ENCODE measurements around the gene SLC7A1. TPM values are rescaled to one million over a fixed set of nuclear protein-coding genes. Genes with fewer than 3 reads are reported as not detected.

SLC7A1 gene
- total and polyA plus RNA-seq, 2 of the 8 experiments (the other 6 are each of a cell fraction or from before 2014, with no cell fraction given) = 26.8 to 114 TPM

GRCh38 chr13:29511980-29512379, 83.5 kb downstream of the SLC7A1 start:
- Histone ChIP-seq H4K20me1 (replicated peaks in 1 of 2; ENCODE audit: control insufficient read depth in 1 of 2, insufficient read depth in 2 of 2, low read length in 2 of 2) (peaks cover 3 to 11% of the 10 kb centered on the region in 2 experiments), H2AK5ac (ENCODE audit: low read depth, low read length) (no peak overlapping the region), H2AFZ (ENCODE audit: low read length) (no peak overlapping the region), H4K91ac (replicated peaks; ENCODE audit: insufficient read length, low read length) (no peak overlapping the region), H2BK5ac (ENCODE audit: low read depth, low read length) (no peak overlapping the region), H3K4me2 (ENCODE audit: insufficient read depth in 1 of 2, low read depth in 2 of 2, low read length in 2 of 2) (no peak overlapping the region), H3K4me1 (replicated peaks in 1 of 4; ENCODE audit: control insufficient read depth in 3 of 4, insufficient read depth in 4 of 4, low read length in 3 of 4) (no peaks in the 10 kb centered on the region), H3K23ac (ENCODE audit: insufficient read length) (no peak overlapping the region), H3K9ac (replicated peaks in 1 of 4; ENCODE audit: extremely low read depth in 1 of 4, low read depth in 3 of 4, low read length in 3 of 4) (no peak overlapping the region), H2BK15ac (ENCODE audit: low read length) (no peak overlapping the region), H3K14ac (ENCODE audit: insufficient read length) (no peak overlapping the region), H3K27ac (ENCODE audit: low read depth, low read length) (no peak overlapping the region), H2BK120ac (replicated peaks; ENCODE audit: low read depth, low read length) (no peak overlapping the region), H2BK20ac (ENCODE audit: low read length) (no peak overlapping the region), H3K18ac (ENCODE audit: extremely low read depth, low read length) (no peak overlapping the region), H3K36me3 (ENCODE audit: control insufficient read depth in 2 of 4, insufficient read depth in 4 of 4, low read length in 3 of 4) (peaks cover 4 to 41% (median 30%) of the 10 kb centered on the region in 4 experiments; a peak in 7 of 8 replicates), H3K4me3 (ENCODE audit: extremely low read depth in 1 of 4, insufficient read depth in 2 of 4, low read depth in 3 of 4, low read length in 4 of 4) (no peak overlapping the region), H3K4ac (replicated peaks; ENCODE audit: insufficient read length, low read depth, low read length) (no peak overlapping the region), H4K5ac (ENCODE audit: insufficient read length, low read depth, low read length) (no peak overlapping the region), H2BK12ac (ENCODE audit: low read depth, low read length) (no peak overlapping the region), H3K79me1 (ENCODE audit: low read depth, low read length) (no peaks in the 10 kb centered on the region; the same call in 1 of the 2 replicates), H3K79me2 (ENCODE audit: control insufficient read depth in 1 of 2, insufficient read depth in 2 of 2, low read length in 2 of 2) (no peaks in the 10 kb centered on the region), H3K56ac (replicated peaks; ENCODE audit: insufficient read length, low read depth, low read length) (no peak overlapping the region), H3K23me2 (ENCODE audit: low read depth, low read length) (no peaks in the 10 kb centered on the region), H4K8ac (ENCODE audit: extremely low read depth, insufficient read depth, low read length) (no peak overlapping the region), H3K27me3 (replicated peaks in 1 of 4; ENCODE audit: control insufficient read depth in 3 of 4, extremely low read depth in 1 of 4, insufficient read depth in 3 of 4, low read length in 3 of 4) (no peaks in the 10 kb centered on the region), H3K9me3 (ENCODE audit: insufficient read depth in 2 of 2, low read depth in 1 of 2, low read length in 1 of 2) (no peaks in the 10 kb centered on the region)
- no peak for DNase-seq (ENCODE audit: low read depth in 1 of 2, low spot score in 2 of 2)
- ChIA-PET POLR2A (ENCODE audit: partially characterized antibody) (interaction anchor here (1.6 kb wide), 1 partner anchor 76 kb away, joined by 4 read pairs; no protein-coding TSS in a partner anchor), CTCF (ENCODE audit: partially characterized antibody) (interaction anchor here (17.8 kb wide), 1 partner anchor 195 kb away, joined by 210 read pairs; no protein-coding TSS in a partner anchor)
- TF ChIP-seq RFX5 (IDR thresholded peaks at IDR 0.05; ENCODE audit: borderline replicate concordance, low read depth, low read length) (no peak), TCF12 (IDR thresholded peaks at IDR 0.05; ENCODE audit: low read depth, low read length) (no peak), CHD1 (IDR thresholded peaks at IDR 0.05; ENCODE audit: low read depth, low read length) (no peak)
- 88% methylated on average over 8 of the region's 8 CpGs; no CpG with 5 or more reads in 1 of the 2 experiments for WGBS, 2 experiments (ENCODE audit: extremely low coverage in 1 of 2, insufficient coverage in 1 of 2, insufficient read length in 1 of 2, insufficient replicate concordance in 2 of 2, low coverage in 1 of 2, low lambda C conversion rate in 2 of 2, missing lambda C conversion rate in 1 of 2)
- FAIRE-seq = no peak

All from H1 (cell line).